Stimulated activated CD8-positive, alpha-beta memory T cell treated with anti-CD3 and anti-CD28 coated beads, Interleukin-7, amount 100 ng/mL, for 1 hour (primary cell): ENCODE data around the gene C4orf50.

Source experiments
- DNase-seq, 2 donors: peaks; one replicate each; pipeline ENCODE4 v3.0.0-alpha.2; 2020; ENCODE audit warnings: low read depth in 2 of 2

Gene C4orf50

DNA sequence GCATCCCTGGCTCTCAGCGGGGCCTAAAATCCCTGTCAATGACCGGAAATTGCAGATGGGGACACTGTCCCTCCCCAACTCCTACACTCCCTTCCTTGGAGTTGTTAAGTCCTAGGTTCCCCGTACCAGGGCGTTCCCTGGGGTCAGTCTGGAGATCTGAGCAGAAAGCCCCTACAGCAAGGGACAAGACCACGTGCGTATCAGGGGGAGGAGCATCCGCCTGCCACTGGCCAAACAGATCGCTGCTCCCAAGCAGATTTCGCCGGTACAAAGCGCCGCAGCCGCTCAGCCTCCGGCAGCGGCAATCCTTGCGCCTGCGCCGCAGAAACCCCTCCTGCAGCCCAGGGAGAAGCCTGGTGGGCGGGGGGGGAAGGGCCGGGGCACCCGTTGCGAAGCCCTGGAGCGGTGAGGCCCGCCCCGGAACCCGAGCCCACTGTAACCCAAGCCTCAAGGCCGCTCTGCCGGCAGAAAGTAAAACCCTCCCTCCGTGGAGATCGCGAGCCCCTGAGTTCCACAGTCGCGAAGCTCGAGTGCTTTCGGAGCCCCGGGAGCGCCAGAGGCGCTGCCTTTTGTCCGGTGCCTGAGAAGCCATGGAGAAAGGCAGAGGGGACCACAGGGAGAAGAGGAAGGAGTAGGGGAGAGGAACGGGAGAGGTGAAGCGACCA lies 128.0 kb downstream of the C4orf50 start:
- no peak for DNase-seq

DNA sequence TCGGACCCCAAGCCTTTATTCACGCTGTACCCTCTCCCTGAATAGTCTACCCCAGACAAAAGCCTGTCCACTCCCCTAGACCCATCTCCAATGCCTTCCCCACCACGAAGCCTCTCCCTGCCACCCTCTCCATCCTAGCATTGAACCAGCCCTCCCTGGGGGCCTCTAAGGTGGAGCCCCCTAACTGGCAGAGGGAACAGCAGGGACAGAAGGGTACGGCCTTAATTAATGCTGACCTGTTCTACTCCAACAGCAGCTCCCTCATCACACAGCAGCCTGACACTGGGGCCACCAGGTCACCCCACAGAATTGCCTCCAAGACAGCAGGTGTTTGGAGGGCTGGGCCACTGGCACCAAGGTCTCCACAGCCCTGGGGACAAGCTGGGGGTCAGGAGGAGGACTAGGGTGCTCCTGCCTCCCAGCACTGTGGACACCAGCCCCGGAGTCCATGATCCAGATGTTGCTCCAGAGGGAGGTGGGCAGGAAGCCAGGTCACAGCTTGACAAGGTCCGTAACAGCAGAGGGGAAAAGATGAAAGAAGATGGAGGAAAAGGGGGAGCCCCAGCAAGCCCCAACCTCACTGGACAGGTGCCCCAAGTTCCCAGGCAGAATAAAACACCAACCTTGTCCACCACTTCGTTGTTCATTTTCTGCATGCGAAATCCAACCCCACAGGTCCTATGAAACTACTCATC lies 129.1 kb downstream of the C4orf50 start:
- DNase-seq: no peak

DNA sequence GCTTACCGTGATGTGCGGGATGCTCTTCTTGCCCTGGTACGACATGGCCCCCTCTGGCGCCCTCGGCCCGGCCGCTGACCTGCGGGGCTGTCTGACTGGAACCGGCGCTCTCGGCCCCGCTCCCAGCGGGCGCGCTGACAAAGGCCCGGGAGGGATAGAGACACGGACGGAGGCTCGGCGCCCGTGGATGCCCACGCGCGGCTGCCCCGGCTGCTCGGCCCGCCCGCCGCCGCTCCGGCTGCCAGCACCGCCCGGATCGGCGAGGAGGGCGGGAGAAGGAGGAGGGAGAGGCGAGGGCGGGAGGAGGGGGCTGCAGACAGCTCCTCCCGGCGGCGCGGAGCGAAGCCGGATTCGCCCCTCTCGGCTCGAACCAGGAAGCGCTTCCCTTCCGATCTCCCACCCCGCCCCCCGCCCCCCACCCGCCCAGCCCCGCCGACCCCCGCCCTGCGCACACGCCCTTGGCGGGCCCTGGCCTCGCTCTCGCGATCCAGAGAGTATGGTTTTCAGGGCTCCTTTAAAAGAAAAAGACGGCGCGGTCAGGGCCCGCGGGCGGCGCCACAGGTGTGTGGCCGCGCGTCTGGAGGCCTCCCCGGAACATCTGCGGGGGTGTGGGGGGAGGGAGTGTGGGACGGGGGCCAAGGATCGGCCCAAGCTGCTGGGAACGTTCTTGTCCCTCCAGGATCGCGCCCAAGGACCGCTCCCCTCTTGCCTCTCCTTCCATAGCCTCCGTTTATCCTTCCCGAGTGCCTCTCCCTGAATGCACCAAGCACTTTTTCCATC lies 129.8 kb downstream of the C4orf50 start:
- no peak for DNase-seq

DNA sequence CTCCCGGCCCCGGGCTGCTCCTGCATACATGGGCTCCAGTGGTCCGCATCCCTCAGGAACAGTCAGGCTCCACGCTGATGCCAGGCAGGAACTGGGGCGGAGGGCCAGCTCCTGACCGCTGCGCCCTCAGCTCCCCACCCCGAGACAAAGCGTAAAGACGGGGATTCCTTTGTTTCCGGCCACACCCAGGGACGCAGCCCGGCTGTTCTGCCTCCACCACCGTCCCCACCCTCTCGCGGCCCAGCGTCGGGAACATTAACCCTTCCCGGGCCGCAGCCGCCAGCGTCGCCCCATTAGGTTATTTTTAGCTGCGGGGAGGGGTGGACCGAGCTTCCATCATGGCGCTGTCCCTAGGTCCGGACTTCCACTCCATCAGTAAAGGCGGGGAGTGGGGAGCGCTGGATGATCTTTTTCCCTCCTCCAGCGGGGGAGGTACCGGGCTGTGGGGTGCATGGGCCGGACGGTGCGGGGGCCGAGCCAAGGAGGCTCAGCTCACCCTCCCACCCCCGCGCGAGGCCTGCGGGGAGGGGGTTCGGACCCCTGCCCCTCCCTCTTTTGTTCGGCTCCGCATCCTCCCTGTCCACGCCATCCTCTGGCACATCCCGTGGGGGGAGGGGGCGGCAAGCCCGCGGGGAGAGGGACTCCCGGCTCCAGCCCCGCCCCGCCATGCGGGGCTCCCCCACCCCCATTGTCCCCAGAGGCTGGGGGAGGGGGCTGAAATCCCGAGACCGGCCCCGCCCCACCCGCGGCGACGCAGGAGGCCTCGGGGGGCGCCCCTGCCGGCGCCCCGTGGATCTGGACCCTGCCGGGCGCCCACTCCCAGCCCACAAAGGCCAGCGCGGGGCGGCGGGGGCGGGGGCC lies 130.6 kb downstream of the C4orf50 start:
- DNase-seq: no peak

DNA sequence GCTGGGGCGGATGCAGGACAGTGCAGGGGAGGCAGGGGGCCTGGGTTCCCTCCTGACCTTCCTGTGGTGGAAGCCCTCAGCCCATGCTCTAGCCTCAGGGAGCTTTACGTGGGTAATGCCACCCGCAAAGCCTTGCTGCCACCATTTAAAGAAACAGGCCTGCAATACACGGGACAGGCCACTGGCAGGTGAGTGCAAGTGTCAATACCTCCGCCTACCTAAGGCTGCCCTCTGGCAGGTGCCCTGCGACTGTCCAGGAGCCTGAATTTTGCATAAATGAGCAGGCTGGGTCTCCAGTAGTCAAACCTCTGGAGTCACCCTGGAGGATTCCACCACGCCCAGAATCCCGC lies 131.2 kb downstream of the C4orf50 start:
- no peak for DNase-seq

DNA sequence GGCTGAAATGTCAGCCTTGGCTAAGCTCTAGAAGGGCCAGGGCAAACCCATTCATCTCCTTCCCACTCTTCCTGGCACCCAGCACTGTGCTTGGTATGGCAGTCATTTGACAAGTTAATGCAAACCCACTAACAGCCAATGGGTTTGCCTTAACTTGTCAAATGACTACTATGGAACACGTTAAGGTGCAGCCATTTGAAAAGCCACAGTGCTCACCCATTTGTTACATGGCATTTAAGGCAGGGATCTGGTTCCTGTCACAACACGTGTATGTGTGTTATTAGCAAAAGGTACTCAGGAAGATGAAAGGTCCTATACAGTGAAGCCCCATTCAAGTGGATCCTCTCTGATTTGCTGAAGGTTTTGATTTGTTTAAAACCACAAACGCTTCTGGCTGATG lies 132.5 kb downstream of the C4orf50 start:
- DNase-seq: no peak

DNA sequence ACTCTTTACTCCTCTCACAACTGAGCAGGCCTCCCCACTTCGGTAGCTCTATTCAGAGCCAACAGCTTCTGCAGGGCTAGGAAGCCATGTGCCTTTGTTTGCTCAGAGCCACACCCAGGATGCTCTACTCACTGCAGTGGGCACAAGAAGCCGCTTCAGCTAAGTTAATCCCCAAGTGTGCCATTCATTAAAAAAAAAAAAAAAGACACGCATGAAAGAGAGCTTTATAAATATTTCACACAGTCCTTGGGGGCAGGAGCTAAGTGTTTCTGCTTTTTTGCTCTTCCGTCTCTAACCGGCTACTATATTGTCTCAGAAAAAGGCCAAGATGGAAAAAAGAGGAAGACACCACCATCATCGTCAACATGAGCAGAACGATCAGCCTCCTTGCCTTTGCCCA lies 133.4 kb downstream of the C4orf50 start:
- DNase-seq: no peak

DNA sequence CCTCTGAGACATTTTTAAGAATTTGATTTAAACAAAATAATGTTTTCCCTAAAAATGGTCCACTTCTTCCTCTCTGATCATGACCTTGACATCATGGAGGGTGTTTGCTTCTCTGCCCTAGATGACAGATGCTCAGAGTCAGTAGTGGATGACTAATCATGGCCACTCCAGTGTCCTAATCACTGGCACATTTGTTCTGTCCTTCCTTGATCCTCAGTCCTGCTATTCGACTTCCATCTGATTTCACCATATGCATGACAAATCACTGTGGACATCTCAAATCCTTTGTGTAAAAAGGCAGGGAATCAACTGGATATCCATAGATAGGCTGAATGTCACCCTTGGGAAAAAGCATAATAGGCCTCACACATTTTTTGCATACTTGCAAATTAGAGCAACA lies 134.3 kb downstream of the C4orf50 start:
- no peak for DNase-seq

DNA sequence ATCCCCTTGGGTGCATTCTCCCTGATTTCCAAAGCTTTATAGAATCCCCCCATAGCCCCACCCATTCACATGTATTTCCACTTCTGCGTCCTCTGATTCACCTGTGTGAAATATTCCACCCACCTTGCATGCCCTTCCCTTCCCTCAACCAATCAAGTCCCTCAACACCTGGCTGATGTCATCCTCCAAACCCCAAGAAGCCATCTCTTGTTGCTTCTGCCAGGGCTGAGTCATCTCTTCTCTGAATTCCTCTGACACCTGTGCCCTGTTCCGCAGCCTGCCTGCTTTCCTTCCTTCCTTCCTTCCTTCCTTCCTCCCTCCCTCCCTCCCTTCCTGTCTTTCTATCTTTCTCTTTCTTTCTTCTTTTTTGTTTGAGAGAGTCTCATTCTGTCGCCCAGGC lies 135.3 kb downstream of the C4orf50 start:
- no peak for DNase-seq

DNA sequence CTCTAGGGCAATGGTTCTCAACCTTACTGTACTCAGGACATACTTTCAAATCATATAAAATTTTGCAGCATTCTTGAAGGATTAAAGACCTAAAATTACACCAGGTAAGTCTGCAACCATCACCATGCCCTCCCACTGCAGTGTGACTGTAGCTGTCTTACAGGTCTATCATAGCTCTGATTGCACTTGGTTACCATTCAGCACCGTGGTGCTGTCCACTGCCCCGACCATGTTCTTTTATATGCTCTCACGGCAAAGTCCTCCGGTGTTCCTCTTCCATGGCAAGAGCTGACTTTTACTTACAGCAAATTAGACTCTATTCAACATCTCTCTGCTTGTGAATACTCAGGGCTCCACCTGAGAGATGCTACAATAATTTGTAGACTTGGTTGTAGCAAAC lies 136.9 kb downstream of the C4orf50 start:
- no peak for DNase-seq

DNA sequence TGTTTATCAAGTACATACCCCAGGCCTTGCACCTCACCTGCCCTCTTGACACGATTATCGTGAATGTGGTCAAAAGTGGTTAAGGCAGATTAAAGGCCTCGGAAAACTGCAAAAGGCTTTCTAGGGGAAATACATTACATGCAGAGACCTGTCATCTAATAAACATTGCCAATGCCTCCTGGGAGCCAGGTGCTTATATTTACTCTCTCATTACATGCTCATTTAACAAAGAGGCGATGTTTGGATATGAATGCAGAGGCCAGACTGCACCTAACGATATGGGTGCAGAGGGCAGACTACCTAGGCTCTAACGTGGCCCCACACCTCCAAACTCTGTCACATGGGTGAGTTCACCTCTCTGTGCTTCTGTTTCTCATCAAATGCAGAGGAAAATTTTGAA lies 139.9 kb downstream of the C4orf50 start:
- no peak for DNase-seq

DNA sequence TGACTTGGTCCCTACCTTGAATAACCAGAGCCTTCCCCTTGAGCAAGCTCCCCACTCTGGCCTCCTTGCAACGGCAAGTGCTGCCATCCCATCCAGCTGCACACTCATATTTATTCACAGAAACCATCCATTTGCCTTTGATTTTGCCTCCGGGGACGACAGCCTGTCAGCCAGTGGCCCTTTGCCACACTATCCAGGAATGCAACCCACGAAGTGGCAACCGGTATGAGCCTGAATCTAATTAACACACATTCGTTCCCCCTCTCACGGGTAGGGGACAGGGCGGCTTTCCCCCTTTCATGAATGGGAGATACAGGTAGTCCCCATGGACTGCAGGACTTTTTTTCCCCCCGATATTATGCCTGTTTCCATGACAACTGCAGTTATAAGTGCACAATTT lies 140.8 kb downstream of the C4orf50 start:
- no peak for DNase-seq

DNA sequence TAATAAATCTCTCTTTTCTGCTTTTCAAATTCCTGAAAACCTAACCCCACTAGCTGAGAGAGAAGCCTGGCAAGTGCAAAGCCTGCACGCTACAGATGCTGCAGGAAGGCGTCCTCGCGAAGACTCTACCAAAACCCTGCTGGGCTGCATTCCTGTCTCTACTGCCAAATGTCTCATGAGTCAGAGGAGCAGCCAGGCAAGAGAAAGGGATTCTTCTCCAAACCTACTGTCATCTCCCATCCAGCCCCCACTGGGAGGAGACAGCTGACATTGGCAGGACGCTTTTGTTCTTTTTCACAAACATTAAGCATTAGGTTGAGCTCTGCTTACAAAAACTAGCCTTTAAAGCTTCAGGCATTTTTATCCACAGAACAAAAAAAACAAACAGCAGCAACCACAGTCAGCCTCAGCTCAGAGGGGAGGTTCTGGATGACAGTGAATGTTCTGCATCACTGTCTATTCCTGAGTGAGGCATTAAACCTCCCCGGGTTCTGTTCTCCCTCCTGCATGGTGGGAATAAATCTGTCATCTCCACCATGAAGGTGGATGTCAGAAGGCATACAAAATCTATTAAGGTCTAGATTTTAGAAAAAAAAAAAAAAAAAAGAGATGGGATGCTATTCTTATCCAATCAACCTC lies 143.3 kb downstream of the C4orf50 start:
- no peak for DNase-seq

DNA sequence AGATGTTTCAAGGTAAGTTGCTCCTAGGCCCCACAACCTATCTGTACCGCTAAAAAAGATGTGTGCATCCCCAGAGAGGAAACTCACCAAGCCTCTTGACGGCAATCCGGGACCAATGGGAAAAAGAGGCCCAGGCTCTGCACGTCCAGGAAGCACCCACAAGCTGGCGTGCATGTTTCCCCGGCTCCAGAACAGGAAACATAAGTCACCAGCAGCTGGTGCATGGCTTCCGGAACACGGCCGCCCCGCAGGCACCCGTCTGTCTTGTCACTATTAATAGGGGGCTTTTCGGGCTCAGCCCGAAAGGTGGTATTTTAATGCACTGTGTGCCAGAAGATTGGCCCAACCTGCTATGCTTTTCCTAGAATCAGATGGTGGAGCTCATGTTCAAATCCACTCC lies 147.5 kb downstream of the C4orf50 start:
- DNase-seq: no peak

DNA sequence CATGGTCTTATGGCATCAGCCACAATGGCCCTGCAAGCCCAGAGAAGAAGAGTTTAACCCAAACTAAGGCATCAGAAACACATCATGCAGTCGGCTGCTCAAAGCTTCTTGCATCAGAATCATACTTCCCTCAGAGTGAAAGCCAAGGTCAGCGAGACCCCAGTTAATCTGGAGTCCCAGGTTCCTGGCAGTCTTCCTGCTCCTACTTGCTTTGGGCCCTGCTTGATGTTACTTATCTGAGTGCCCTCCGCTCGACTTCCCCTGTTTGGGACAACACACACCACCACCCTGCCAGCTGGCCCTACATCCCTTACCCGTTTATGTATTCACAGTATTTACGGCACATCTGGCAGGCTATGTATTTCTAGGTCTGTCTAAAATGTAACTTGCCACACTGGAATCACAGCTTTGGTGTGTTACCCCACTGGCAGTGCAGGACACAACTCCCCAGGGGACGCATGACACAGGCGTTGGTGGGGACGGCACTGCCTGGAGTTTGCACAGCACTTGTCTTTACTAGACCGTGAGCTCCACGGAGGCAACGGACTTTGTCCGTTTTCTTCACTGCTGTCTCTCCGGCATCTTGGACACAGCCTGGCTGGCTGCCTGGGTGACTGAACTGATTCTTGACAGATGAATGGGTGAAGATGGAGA lies 148.1 kb downstream of the C4orf50 start:
- DNase-seq: no peak

DNA sequence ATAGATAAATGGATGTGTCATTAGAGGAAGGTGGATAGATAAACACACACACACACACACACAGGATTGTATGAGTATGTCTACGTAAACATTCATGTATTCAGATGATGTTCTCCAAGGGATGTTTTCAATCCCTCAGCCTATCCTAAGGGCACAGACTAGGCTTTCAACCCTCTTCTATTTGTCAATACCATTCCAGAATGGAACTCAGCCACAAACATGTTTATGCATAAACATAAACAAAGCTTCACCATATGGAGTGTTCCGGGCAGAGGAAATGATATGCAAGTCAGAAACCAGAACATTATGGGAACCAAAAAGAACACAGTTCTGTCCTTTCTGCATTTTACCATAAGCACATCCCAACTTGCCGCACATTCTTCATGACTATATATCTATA lies 150.4 kb downstream of the C4orf50 start:
- DNase-seq: no peak

DNA sequence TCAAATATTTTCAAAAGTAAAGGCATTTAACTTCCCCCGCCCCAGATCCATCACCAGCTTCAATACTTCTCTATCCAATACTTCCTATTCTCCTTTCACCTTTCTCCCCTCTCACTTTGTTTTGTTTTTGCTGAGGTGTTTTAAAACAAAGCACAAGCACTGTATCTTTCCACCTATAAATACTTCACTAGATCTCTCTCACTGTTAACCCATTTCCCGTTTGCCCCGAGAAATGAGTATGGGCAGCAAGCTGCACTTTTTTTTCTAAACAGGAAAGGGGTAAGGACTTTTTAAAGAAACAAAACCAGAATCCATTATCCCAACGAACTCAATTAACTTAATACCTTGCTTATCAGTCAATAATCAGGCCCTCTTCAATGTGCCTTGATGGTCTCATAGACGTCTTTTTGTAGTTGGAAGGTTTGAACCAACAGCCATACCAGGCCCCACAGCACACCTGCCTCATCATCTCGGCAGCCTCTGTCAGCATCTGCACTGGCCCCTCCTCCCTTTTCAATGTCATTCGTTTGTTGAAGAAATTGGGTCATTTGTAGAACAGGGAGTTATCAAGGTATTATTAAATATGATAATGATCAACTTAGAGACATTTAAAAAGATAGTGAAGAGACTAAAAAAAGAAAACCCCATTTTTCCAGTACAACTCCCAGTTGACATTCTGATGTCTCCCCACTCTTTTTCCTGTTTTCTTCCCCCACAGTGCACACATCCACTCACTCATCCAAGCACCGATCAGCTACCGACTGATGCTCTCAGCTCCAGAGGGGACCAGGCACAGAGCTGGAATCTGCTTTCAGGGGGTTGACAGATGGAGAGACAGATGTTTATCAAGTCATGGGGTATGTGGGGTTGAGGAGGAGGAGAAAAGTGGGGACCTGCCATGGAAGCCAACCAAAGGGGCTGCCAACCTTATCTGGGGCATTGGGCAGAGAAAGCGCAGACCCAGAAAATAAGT lies 151.1 kb downstream of the C4orf50 start:
- no peak for DNase-seq

DNA sequence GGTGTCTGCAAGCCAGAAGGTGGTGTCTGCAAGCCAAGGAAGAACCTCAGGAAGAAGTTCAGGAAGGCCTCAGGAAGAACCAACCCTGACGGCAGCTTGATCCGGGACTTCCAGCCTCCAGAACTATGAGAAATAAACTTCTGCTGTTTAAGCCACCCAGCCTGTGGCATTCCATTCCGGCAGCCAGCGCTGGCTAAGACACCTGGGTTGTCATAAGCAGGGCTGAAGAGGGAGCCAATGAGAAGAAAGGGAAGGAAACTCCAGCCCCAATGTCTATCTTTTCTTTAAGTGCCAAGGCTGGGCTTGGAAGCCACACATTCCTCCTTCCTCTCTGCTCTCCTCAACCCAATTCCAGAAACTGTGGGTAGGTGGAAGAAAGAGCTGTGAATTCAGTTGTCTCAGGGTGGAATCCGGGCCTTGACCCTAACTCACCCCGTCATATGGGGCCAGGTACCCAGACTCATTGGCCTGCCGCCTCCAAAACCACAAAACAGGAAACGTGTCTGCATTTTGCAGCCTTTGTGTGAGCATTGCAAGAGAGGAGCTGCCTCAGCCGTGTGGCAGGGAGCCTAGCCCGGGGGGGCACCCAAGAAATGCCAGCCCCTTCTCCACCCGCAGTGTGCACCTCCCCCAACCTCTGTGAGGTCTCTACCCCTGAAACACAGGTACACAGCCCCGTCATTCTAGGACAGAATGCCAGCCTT lies 152.2 kb downstream of the C4orf50 start:
- DNase-seq: no peak

DNA sequence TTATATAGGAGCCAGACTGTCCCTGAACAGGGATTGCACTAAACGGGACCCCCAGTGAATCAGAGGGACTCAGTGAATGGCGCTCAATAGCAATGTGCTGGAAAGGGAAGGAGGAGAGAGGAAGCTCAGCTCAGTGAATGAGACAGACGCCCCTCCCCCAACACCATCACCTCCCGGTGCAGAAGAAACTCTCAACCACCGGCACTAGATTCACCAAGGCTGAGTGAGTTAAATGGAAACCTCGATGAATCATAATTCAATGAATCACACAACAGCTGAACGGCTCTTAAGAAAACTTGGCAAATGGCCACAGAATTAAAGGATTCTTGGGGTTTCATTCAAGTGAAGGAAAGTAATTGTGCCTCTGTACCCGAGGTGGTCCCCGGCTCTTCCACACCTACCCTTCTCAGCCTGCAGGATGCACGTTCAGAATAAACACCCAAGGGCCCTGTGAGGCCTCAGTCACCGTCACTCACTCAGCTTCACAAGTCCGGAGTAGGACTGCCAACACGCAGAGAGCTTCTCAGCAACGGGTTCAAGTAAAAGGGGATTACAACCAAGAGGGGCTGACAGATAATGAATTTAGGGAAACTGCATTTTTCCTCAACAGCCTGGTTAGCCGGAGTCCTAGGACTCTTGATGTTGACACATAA lies 154.6 kb downstream of the C4orf50 start:
- no peak for DNase-seq
